Aorta (tissue), 5 donors: ENCODE data around the gene USH1C. TPM values are rescaled to one million over a fixed set of nuclear protein-coding genes. Genes with fewer than 3 reads are reported as not detected.

Source experiments
- ATAC-seq: fragments of 200-7000 bp; cut with Tn5 transposase; one replicate; pipeline ENCODE4 v1.9.1; 2022; ENCODE audit warnings: moderate library complexity; ENCODE audit not compliant: low FRiP score
- DNase-seq, 2 donors: peaks; one replicate each; pipeline ENCODE4 v3.0.0-alpha.2; 2020
- H3K27ac ChIP-seq, 2 donors: one replicate each; pipeline ENCODE4 v1.5.1; 2013; ENCODE audit warnings: low read length in 2 of 2, mild to moderate bottlenecking in 2 of 2, moderate library complexity in 2 of 2, control low read depth in 1 of 2, inconsistent platforms in 1 of 2, low read depth in 1 of 2
- H3K27me3 ChIP-seq, 2 donors: one replicate each; pipeline ENCODE4 v1.6.1; 2013; ENCODE audit warnings: control low read depth in 1 of 2, low read length in 1 of 2, mild to moderate bottlenecking in 1 of 2, moderate library complexity in 1 of 2; ENCODE audit not compliant: insufficient read depth in 2 of 2, control insufficient read depth in 1 of 2
- H3K36me3 ChIP-seq, 2 donors: one replicate each; pipeline ENCODE4 v1.6.1; 2013; ENCODE audit warnings: control low read depth in 1 of 2, low read length in 1 of 2, mild to moderate bottlenecking in 1 of 2; ENCODE audit not compliant: insufficient read depth in 2 of 2, control insufficient read depth in 1 of 2
- H3K4me1 ChIP-seq, 2 donors: one replicate each; pipeline ENCODE4 v1.6.1; 2013; ENCODE audit warnings: low read length in 2 of 2, control low read depth in 1 of 2, mild to moderate bottlenecking in 1 of 2, moderate library complexity in 1 of 2; ENCODE audit not compliant: insufficient read depth in 2 of 2, control insufficient read depth in 1 of 2
- H3K4me3 ChIP-seq, 2 donors: one replicate each; pipeline ENCODE4 v1.5.1; 2013; ENCODE audit warnings: low read length in 2 of 2, control low read depth in 1 of 2, mild to moderate bottlenecking in 1 of 2
- H3K9me3 ChIP-seq: one replicate; pipeline ENCODE4 v1.6.1; 2013; ENCODE audit warnings: mild to moderate bottlenecking, low read length; ENCODE audit not compliant: control insufficient read depth
- WGBS, 2 donors: extraction: QIAGEN DNeasy Blood & Tissue Kit; methylation state at CpG; one replicate each; pipeline ENCODE4 v1.1.7; 2013; 5-methylcytosine and 5-hydroxymethylcytosine counted together
- intact Hi-C, 2 donors: fragments of 100-400 bp; cut with DNase I; formaldehyde crosslinking; loops; one replicate each; pipeline versions ENCODE4 v1.14.2 to v1.15.0; 2022
- polyA plus RNA-seq, 2 donors: library from polyadenylated mRNA; stranded (reverse); fragments of 200-250 nt; gene quantifications; one replicate each; pipeline ENCODE4 v1.2.3, GENCODE V29; 2013
- total RNA-seq, 2 donors: library from RNA; stranded (reverse); fragmentation: NEBNext Ultra II Directional; extraction: Animal tissue kit (Norgen Biotek cat#: 25700); gene quantifications; one replicate each; pipeline ENCODE4 v1.2.1, GENCODE V29; 2021
- donor health status: healthy with polysubstance abuse.
- donor health status: Bipolar disorder and iron deficiency.
- donor health status: DM: no; HTN: no; CAD: no.
- donor health status: DM: no; HTN: no; CAD: no.
- donor health status: DM: yes; HTN: yes; CAD: no.

USH1C gene
- total and polyA plus RNA-seq, 4 donors, result 0.46 to 20.4 TPM; not detected in 2

GRCh38 chr11:17535488-17535887, 8.7 kb downstream of the USH1C start:
- no peak overlapping the region for H3K27ac ChIP-seq
- peaks cover 0 to 1% of the 10 kb centered on the region in 2 donors for H3K27me3 ChIP-seq
- intact Hi-C loops, result no loop called here
- 85 to 93% methylated on average over 3 of the region's 3 CpGs for WGBS, 2 donors
- DNase-seq, result no peak
- no peaks in the 10 kb centered on the region for H3K36me3 ChIP-seq
- no peak overlapping the region for H3K4me3 ChIP-seq
- no peak for ATAC-seq
- H3K9me3 ChIP-seq, result no peaks in the 10 kb centered on the region
- no peaks in the 10 kb centered on the region for H3K4me1 ChIP-seq

GRCh38 chr11:17533778-17534415, 10.3 kb downstream of the USH1C start:
- Histone ChIP-seq H3K27me3 (peaks cover 0 to 1% of the 10 kb centered on the region in 2 donors), H3K4me1 (no peaks in the 10 kb centered on the region), H3K4me3 (no peak overlapping the region), H3K36me3 (no peaks in the 10 kb centered on the region), H3K9me3 (no peaks in the 10 kb centered on the region), H3K27ac (no peak overlapping the region)
- ATAC-seq (no peak), DNase-seq (peak in 1 of 2 donors; percentile 53)
- WGBS, 2 donors, result 71 to 78% methylated on average over 11 of the region's 11 CpGs
- intact Hi-C loops, result no loop called here

- ATAC-seq, result no peak
Measured at GRCh38 chr11:17533341-17533740, 10.9 kb downstream of the USH1C start.

GRCh38 chr11:17532784-17533183, 11.4 kb downstream of the USH1C start:
- no peaks in the 10 kb centered on the region for H3K9me3 ChIP-seq
- WGBS, 2 donors, result 94 to 95% methylated on average over 2 of the region's 2 CpGs
- H3K27me3 ChIP-seq, result peaks cover 0 to 1% of the 10 kb centered on the region in 2 donors
- no peak overlapping the region for H3K27ac ChIP-seq
- H3K36me3 ChIP-seq, result no peaks in the 10 kb centered on the region
- H3K4me1 ChIP-seq, result no peaks in the 10 kb centered on the region
- no peak for DNase-seq
- intact Hi-C loops, result no loop called here
- H3K4me3 ChIP-seq, result no peak overlapping the region
- no peak for ATAC-seq

More at GRCh38 chr11:17533341-17533740, 10.9 kb downstream of the USH1C start:
- H3K4me3 ChIP-seq, result no peak overlapping the region
- 90% methylated on average over 6 of the region's 6 CpGs for WGBS, 2 donors
- H3K9me3 ChIP-seq, result no peaks in the 10 kb centered on the region
- peaks cover 0 to 1% of the 10 kb centered on the region in 2 donors for H3K27me3 ChIP-seq
- intact Hi-C loops, result no loop called here
- H3K36me3 ChIP-seq, result no peaks in the 10 kb centered on the region
- no peak overlapping the region for H3K27ac ChIP-seq
- peak in 1 of 2 donors; percentile 55 for DNase-seq
- no peaks in the 10 kb centered on the region for H3K4me1 ChIP-seq

- Histone ChIP-seq H3K4me1 (no peaks in the 10 kb centered on the region), H3K4me3 (no peak overlapping the region), H3K36me3 (no peaks in the 10 kb centered on the region), H3K9me3 (no peaks in the 10 kb centered on the region), H3K27me3 (peaks cover 0 to 1% of the 10 kb centered on the region in 2 donors), H3K27ac (no peak overlapping the region)
- DNase-seq (peak in 1 of 2 donors; percentile 9), ATAC-seq (no peak)
- intact Hi-C loops, result no loop called here
- WGBS, 2 donors, result 34 to 38% methylated on average over 6 of the region's 6 CpGs
Measured at GRCh38 chr11:17531636-17532113, 12.5 kb downstream of the USH1C start.

- Histone ChIP-seq H3K36me3 (no peaks in the 10 kb centered on the region), H3K9me3 (no peaks in the 10 kb centered on the region), H3K4me1 (no peaks in the 10 kb centered on the region), H3K27me3 (no peaks in the 10 kb centered on the region), H3K27ac (no peak overlapping the region), H3K4me3 (no peak overlapping the region)
- DNase-seq (peak in 1 of 2 donors; percentile 46), ATAC-seq (no peak)
- intact Hi-C loops, result no loop called here
- WGBS, 2 donors, result 89 to 91% methylated on average over 21 to 22 of the region's 22 CpGs
Measured at GRCh38 chr11:17531071-17531600, 13.1 kb downstream of the USH1C start.

GRCh38 chr11:17529844-17530185, 14.4 kb downstream of the USH1C start:
- peak; percentile 48 for ATAC-seq
- Histone ChIP-seq H3K4me1 (no peaks in the 10 kb centered on the region), H3K36me3 (no peaks in the 10 kb centered on the region), H3K27ac (no peak overlapping the region), H3K4me3 (no peak overlapping the region), H3K27me3 (no peaks in the 10 kb centered on the region), H3K9me3 (no peaks in the 10 kb centered on the region)
- intact Hi-C loops, result no loop called here
- peak in 1 of 2 donors; percentile 66 for DNase-seq
- WGBS, 2 donors, result 34 to 48% methylated on average over 10 of the region's 10 CpGs

- Histone ChIP-seq H3K36me3 (no peaks in the 10 kb centered on the region), H3K9me3 (no peaks in the 10 kb centered on the region), H3K27me3 (no peaks in the 10 kb centered on the region), H3K27ac (no peak overlapping the region), H3K4me3 (no peak overlapping the region), H3K4me1 (no peaks in the 10 kb centered on the region)
- WGBS, 2 donors, result 68 to 71% methylated on average over 14 of the region's 14 CpGs
- no peak for ATAC-seq
- intact Hi-C loops, result no loop called here
- peak in 1 of 2 donors; percentile 4 for DNase-seq
Measured at GRCh38 chr11:17528906-17529843, 15.0 kb downstream of the USH1C start.
